Measurements from ENCODE around the gene TNFRSF13B.
A peak's percentile ranks its signal among the peaks of the same experiment; 100 is the strongest.
"Not testable (repeated sequence)": the region's sequence is repeated elsewhere in the genome, so short reads cannot be mapped to it uniquely, and the experiment has no call there.

The TNFRSF13B gene

DNA sequence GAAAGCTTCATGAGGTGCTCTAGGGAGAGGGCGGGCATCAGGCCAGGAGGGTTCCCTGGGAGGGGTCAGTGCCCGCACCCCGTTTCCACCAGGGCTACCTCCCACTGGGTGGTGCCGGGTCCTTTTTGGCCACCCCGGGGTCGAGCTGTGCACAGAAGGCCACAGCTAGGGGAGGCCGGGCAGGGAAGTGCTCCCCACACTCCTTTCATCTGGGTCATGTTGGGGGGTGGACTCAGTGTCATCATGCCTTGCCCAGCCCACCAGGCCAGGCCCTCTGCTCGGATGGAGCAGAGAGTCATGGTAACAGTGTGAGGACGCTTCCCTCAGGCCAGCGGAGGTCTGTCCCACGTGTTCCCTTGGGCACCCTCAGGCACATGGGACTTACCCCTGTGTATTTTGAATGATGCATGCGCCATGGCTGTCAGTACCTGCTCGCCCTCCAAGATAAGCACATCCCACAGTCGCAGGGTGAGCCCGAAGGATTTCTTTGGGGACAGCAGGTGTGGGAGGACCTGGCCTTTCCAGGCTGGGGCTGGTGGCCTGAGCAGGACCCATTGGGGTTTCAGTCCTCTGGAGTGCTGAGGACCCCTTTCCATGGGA lies 46.4 kb downstream of the TNFRSF13B start:
- DNase-seq (ENCODE audit: low read depth): no peak

DNA sequence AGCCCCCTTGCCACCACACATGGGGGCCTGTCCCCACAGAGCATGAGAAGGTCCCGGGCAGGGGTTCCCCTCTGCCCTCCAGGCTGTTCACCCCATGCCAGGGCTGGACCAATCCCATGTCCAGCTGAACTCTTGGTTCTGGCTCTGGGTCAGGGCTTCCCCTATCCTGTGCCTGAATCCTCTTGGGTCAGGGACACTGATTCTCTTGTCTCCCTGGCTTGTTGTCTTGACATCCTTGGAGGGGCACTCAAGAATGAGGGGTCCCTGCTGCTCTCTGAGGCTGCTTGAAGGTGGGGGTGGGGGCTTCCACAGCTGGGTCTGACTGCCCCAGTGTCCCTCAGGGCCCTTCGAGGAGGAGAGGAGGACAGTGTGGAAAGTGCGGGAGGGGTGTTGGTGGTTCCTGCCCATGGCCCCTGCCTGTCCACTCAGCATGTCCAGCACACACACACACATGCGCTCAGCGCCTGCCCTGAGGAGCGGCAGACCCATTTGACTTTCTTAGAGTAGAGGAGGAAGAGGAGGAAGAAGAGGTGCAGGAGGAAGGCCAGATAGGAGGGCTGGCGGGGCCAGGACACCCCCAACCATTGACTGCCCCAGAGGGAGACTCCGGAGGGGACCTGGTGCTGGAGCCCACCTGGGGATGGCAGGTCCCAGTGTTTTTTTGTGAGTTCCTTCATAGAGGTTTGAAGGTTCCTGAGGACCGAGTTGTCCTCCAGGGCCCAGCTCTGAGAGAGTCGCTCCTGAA lies 47.0 kb downstream of the TNFRSF13B start:
- DNase-seq (ENCODE audit: low read depth): no peak

- DNase-seq (ENCODE audit: low read depth): no peak
These were observed 47.8 kb downstream of the TNFRSF13B start for GRCh38 chr17:16923904-16924695.

GRCh38 chr17:16923097-16923903 lies 48.6 kb downstream of the TNFRSF13B start:
- DNase-seq (ENCODE audit: low read depth): no peak

- no peak for DNase-seq (ENCODE audit: low read depth)
These were observed 49.4 kb downstream of the TNFRSF13B start for GRCh38 chr17:16922386-16923096.

DNA sequence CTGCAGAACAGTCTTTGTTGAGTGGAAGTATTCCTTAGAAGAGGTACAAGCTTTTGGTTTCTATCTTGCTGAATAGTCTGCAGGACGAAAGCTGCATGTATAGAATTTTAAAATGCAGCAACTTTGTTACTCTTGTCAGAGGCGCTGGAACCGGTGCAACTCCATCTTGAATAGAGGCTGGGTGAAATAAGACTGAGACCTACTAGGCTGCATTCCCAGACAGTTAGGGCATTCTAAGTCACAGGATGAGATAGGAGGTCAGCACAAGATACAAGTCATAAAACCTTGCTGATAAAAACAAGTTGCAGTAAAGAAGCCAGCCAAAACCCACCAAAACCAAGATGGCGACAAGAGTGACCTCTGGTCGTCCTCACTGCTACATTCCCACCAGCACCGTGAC lies 50.5 kb downstream of the TNFRSF13B start:
- DNase-seq (ENCODE audit: low read depth): not testable (repeated sequence)

GRCh38 chr17:16920628-16921020 lies 51.3 kb downstream of the TNFRSF13B start:
- no peak for DNase-seq (ENCODE audit: low read depth)

DNA sequence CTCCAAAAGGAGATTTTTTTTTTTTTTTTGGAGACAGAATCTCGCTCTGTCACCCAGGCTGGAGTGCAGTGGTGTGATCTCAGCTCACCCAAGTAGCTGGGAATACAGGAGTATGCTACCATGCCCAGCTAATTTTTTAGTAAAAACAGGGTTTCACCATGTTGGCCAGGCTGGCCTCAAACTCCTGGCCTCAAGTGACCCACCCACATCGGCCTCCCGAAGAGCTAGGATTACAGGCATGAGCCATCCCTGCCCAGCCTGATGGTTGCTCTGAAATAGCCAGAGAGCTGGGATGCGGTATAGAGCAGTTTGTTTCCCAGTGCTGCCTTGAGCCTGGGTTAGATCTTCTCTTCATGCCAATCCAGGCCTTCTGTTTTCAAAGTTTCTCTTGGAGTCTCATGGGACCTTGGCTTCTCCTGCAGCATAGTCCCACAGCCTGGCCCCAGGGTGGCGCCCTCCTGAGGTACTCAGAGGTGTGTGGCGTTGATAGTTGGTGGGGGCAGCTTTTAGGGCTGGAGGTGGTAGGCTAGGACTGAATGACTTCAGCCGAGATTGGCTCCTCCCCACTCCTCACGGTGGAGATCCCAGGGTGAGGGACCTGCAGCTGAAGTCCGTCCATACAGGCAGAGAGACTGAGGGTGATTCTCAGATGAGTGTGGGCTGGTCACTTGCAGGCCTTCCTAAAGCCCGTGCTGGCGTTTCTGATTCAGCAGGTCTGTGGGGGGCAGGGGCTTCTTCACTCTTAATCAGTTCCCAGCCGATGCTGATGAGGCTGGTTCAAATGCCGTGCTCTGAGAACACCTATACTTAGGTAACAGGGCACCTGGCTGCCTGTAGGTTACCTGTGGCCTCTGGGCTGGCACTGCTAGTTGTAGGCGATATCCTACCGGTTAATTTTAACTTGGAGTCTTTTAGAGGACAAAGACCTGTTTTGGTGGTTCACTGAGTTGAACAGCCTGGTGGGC lies 52.0 kb downstream of the TNFRSF13B start:
- no peak for DNase-seq (ENCODE audit: low read depth)

- no peak for DNase-seq (ENCODE audit: low read depth)
These were observed 53.5 kb downstream of the TNFRSF13B start for GRCh38 chr17:16918443-16918842.

- no peak for DNase-seq (ENCODE audit: low read depth)
These were observed 54.1 kb downstream of the TNFRSF13B start for GRCh38 chr17:16917671-16918394.

DNA sequence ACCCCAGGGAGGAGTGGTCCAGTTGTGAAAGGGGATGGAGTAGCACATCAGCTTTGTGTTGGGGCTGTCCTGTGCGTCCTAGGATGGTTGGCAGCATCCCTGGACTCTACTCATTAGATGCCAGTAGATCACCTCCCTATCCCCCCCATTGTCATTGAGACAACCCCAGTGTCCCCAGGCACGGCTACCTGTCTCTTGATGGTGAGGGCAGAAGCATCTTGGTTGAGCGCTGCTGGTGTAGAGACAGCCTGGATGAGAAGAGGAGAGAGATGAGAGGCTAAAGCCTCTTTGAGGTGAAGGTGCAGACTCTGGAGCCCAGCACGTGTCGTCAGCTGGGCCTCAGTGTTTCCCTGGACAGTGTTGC lies 55.4 kb downstream of the TNFRSF13B start:
- DNase-seq (ENCODE audit: low read depth): no peak

DNA sequence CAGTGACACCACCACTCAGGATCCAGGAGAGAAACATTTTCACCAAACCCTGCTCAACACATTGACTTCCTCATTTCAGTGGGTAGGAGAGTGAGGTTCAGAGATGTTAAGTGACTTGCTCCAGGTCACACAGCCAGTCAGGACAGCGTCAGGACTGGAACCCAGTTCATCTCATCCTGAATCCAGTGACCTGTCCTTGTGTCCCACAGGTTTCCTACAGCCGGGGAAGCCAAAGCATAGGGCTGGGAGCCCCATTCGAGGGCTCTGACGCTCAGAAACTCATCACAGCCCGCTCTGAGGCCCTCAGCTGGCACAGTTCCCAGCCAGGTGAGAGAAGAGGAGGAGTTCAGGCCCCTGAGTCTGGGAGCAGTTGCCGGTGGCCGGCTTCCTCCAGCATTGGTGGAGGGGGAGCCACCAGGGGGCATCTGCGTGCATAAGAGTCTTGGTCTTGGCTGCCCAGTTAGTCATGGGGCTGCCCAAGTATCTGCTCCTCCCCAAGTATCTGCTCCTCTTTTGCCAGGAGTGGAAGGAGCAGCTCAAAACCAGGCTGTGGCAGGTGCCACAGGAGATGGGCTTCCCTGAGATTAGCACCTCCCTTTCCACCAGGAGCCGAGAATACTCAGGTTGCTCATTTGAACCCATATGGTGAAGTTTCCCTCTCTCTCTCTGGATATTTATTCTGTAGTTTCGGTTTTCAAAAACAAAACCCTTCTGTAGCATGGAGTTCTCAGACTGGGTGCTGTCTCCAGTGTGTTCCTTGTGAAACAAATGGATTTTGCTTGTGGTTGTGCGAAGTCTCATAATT lies 56.0 kb downstream of the TNFRSF13B start:
- peak; percentile 23 for DNase-seq (ENCODE audit: low read depth)

DNA sequence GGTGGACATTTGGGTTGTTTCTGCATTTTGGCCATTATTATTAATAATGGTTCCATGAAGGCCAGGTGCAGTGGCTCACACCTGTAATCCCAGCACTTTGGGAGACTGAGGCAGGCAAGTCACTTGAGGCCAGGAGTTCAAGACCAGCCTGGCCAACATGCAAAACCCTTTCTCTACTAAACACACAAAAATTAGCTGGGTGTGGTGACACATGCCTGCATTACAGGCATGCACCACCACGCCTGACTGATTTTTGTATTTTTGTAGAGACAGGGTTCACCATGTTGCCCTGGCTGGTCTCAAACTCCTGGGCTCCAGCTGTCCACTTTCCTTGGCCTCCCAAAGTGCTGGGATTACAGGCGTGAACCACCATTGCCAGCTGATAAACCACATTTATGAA lies 58.5 kb downstream of the TNFRSF13B start:
- no peak for DNase-seq (ENCODE audit: low read depth)

DNA sequence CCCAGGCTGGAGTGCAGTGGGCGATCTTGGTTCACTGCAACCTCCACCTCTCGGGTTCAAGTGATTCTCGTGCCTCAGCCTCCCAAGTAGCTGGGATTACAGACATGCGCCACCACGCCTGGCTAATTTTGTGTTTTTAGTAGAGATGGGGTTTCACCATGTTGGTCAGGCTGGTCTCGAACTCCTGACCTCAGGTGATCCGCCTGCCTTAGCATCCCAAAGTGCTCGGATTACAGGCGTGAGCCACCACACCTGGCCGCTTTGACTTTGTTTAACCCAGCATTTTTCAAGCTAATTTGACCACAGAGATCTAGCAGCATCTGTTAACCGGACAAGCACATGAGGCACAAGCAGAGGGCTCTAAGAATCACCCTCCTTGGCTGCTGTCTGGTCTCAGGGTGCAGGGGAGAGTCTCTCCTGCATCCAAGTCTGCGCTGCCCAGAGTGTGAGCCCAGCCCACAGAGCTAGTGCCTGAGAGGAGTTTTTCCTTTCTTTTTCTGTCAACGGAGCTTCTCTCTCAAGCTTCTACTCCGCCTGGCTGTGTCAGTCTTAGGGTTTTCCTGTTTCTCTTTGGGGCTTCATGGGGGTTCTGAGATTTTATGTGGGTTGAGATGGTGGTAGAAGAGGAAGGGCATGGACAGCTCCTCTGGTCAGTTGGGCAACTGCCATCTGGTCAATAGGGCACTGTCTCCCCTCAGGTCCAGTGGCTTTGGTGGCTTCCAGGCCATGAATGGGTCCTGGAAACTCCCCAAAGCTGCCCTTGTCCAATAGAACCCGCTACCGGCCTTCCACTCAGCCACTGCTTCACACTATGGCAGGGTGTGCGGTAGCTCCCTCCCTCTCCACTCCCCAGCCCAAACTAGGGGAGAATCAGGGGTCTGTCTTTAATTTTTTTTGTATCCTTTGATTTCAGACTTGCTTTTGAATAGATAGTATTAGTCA lies 59.6 kb downstream of the TNFRSF13B start:
- DNase-seq (ENCODE audit: low read depth): no peak

- no peak for DNase-seq (ENCODE audit: low read depth)
These were observed 60.6 kb downstream of the TNFRSF13B start for GRCh38 chr17:16911141-16911937.

DNA sequence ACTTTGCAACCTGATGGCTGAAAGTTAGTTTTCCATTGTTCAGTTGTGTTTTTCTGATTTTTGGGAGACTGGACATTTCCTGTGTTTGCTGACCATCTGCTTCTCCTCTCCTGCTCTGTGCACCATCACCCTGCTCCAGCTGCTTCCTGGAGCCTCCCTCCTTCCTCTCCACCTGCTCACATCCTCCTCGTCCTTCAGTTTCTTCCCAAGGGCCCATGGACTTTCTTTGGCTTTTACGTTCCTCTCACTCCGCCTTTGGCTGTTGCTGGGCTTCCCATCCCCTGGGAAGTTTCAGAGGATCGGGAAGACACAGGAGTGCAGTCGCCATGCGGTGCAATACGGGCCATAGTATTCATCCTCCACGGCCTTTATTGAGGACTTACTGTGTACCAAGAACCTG lies 61.6 kb downstream of the TNFRSF13B start:
- no peak for DNase-seq (ENCODE audit: low read depth)

Data from activated T-cell treated with anti-CD3 and anti-CD28 coated beads for 48 hours (primary cell).